HL-60/S4 treated with retinoic acid at 250 ng/mL for 4 days and 3 days (cell line): Measurements from ENCODE around the gene BCR.

Experiments used
- in situ Hi-C: fragments of 300-500 bp; cut with MboI; formaldehyde crosslinking; loops from 2 replicates; pipeline ENCODE4 v1.7.0; 2022; ENCODE audit warnings: low sequenced_read_pairs

Gene BCR

DNA sequence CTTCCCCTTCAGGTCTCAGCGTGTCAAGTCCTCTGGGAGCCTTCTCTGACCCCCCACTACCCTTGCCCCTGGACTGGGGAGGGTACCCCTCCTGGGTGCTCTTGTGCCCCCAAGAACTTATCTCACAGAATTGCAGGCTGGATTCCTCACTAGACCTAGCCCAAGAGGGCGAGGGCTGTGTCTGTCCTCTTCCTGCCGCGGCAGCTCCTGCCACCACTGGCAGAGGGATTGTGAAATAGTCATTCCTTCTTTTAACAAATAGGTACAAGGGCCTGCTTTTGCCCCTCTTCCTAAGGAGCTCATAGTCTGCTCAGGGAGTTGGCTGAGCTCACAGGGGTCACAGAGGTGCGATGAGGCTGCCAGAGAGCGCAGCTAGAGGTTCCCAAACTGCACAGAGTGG is 29.5 kb upstream of the BCR start:
- in situ Hi-C loops = no loop called here

DNA sequence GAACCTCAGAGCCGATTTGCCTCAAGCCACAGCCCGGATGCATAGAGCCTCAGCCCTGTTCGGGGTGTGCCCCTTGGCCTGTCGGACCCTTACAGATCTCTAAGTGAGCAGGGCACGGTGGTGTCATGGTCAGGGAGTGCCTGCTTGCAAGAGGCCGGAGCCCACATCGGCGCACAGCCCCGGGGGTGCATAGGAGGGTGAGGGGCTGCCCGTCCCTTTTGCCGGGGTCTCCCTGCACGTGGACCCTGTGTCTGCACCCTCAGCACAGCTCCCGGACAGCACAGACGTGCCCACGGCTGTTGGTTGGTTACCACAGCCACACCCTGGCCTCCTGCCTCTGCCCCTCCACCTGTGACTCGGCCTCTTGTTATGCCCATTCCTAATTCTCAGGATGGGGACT is 28.5 kb upstream of the BCR start:
- in situ Hi-C loops = no loop called here

DNA sequence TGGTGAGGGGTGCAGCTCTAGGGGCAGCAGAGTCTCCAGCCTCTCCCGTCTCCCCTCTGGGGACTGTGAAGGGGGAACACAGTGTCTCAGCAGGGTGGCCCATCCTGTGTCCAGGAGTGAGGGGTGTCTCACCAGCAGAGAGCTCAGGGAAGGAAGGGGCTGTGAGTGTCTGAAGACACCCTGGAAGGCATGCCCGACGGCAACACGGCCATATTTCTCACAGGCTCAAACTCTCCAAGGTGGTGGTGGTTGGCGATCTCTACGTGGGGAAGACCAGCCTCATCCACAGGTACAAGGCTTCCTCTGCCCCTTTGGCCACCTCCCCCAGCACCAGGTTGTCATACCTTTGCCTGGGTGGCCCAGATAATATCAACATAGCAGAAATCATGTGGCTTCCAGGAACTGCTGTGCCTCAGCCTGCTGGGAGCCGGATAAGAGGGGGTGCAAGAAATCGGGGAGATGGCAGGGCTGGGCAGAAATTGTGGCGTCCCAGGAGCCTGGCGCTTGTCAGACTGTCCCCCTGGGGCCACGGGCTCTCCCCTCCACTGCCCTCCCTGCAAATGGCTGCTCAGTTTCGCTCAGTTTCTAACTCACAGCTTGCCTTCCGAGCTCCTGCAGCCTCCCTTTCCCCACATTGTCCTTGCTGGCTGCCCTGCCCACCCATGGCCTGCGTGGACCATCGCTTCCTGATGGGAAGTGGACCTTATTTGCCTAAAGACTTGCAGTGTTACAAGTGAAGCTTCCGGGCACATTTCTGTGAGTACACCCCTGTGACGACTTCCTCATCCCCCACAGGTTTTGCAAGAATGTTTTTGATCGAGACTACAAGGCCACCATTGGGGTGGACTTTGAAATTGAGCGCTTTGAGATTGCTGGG is 27.8 kb upstream of the BCR start:
- in situ Hi-C loops = no loop called here

DNA sequence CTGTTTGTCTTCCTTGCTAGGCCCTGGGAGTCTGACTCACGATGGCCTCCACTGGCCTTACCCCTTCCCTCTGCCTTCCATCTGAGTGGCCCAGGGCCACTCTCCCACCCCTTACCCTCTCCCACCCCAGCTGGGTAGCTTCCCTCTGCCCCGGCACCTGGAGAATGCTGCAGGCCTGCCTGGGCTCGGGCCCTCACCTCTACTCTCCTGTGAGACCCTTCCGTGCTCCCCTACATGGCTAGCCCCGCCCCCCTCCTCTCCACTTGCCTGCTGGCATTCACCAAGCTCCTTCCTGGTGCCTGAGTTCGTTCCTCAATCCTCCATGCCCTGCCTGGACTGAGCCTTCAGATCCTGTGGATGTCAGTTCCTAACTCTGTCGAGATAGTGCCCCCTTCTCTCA is 26.3 kb upstream of the BCR start:
- in situ Hi-C loops = no loop called here

DNA sequence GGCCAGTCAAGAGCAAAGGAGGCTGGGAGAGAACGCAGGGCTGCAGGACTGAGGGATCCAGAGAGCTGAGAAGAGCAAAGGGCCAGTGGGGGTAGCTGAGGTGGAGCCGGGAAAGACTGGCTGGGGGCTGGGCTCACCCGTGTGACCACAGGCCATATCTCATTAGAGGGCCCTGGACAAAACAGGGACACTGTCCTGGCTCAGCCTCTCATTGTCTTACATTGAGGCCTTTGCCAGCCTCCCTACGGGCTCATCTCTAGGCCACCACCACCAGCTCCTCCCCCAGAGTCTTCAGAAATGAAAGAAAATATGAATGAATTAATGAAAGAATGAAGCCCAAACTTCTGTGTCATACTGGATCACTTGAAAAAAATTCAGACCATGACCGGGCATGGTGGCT is 25.8 kb upstream of the BCR start:
- in situ Hi-C loops = no loop called here

DNA sequence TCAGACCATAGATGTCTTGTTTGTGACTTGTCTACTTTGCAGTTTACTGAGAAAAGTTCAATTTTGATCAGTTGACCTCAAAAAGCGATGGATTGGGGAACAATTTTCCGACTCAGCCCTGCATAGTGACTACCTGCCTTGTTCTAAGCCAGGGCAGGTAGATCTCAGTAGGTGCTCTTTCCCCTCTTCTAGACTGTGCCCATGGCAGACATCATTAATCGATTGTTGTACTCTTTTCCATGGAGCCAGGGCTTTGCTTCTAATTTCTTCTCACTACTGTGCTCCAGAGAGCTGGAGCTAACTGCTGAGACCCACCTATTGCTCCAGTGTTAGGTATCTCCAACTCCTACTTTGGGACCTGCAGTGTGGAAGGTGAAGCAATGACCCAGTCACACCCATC is 25.2 kb upstream of the BCR start:
- in situ Hi-C loops = no loop called here

DNA sequence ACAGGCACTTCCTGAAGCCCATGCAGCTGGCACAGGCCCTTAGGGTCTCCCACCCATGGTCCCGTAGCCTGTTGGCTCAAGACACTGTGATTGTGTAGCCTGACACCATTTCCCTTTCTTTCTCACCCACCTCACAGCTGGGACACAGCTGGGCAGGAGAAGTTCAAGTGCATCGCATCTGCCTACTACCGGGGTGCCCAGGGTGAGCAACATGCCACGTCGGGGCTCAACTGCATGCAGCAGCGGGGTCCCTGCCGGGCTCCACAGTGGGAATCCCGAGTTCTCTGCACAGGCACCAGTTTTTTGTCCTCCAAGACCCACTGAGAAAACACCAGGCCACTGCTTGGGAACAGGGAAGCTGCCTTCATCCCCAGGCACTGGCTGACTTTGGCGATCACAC is 24.5 kb upstream of the BCR start:
- in situ Hi-C loops = no loop called here

DNA sequence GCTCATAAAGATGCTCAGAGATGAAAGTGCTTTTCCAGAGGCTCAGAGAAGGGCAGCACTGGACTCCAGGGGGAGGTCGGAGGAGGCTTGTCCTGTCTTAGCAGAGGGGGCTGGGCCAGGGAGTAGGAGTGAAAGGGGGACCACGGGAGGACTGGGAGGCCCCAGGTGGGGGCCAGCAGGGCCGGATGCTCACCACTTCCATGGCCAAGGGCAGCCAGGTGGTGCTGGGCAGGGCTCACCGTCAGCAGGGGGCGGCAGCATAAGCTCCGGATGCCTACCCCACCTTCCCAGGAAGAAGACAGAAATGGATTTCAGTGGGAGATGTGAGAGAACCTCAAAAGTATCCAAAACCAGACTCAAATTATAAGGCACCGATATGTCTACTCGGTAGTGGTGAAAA is 24.0 kb upstream of the BCR start:
- in situ Hi-C loops = no loop called here

DNA sequence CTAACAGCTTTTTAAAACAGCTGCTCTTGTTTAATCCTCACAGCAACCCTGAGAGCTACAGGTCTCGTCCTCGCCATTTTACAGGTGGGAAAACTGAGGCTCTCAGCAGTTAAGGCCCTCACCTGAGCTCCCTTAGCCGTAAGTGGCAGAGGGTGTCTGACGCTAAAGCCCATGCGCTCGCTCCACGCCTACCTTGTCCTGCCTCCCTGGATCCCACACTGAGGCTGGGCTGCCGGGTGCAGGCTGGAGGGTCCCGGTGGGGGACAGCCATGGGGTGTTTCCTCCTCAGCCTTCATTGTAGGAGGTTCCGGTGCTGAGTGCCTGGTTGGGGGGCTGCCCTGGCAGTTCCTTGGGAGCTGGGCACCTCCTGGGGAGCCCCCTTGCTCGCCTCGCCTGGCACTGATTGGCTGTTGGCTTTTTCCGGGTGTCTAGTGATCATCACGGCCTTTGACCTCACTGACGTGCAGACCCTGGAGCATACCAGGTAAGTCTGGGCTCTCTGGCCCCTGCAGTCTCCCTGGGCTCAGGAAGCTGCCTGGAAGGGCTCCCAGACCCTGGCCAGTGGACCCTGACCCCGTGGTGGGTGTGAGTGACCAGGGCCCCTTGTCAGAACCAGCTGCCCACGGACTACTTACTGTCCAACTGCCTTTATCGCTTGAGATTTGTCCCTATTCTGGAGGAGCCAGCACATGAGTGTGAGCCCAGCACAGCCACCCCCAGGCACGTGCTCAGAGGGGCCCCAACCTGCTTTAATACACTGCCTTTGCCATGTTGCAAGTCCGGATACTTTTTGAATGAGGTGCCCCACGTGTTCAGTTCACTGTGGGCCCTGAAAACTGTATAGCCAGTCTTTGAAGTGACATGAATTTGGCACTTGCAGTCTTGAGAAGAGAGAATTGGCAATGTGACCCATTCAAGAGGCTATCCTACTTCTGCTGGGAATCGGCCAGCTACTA is 22.5 kb upstream of the BCR start:
- in situ Hi-C loops = no loop called here

DNA sequence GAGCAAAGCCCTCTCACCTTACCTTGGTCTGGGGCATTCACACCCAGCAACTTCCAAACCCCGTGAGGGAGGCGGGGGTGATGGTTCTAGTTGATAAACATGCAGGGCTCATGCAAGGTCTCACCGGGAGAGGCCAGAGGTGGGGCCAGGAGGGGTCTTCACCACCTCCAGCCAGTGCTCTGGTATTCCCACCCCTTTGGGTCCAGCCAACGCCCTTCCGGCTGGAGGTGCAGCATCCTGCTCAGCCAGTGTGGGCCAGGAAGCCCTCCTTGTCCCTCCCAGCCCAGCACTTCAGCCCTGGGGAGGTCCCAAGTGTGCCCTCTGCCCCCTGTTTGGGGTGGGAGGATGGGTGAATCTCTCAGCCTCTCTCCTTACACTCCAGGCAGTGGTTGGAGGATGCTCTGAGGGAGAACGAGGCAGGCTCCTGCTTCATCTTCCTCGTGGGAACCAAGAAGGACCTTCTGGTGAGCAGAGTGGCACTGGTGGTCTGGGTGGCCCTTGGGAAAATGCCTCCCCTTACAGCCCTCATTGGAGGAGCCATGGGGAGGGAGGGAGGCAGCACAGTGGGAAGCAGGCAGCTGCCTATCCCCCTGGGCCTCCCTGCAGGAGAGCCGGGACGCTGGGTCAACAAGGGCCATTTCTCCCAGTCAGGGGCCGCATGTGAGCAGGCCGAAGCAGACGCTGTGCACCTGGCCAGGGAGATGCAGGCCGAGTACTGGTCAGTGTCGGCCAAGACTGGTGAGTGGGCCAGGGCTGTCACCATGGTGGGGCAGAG is 21.6 kb upstream of the BCR start:
- in situ Hi-C loops = no loop called here

DNA sequence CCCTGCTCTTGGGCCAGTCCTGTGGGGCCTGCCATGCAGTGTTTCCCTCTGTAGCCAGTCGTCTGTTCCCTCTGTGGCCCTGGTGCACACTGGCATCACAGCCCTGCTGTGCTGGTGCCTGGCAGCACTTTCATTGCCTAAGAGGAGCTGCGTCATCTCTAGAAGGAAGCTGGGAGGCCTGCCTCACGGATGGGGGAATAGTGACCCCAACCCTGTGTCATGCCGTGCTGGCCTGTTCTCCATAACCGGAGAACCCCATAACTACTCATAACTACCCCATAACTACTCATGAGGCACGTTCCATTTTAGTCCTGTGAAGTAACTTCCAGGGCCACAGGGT is 21.0 kb upstream of the BCR start:
- in situ Hi-C loops = no loop called here

DNA sequence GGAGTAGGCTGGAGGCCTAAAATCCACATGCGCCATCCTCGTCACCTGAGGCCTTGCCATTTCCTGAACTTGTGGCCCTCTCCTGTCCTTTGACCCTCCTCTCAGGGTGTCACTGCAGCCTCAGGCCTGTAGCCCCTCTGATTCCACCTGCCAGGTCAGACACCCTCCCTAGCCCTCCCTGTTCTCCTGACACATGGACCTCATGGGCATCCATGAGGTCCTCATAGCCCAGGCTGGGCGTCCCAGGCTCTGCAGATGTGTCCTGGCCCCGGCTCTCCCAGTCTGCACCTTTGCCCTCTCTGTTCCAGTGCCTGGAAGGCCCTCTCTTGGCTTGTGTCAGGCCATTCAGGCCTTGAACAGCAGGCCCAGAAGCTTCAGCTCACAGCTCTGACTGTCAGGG is 19.3 kb upstream of the BCR start:
- in situ Hi-C loops = no loop called here

DNA sequence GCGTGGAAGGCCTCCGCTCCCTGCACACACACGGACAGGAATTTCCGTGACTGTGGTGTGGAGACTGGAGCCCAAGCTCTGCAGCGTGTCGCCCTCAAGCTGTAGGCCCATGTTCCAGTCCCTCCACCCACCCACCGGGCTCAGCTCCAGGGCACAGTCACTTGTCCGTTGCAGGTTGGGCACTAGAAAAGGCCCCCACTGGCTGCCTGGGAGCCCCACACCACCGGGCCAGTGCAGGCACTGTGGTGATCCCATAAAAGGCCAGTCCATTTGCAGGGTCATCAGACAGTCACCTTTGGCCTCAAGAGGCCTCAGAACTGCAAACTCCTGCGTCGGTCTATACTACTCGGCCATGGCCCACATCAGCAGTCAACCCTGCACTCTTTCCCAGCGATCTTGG is 18.7 kb upstream of the BCR start:
- in situ Hi-C loops = no loop called here

DNA sequence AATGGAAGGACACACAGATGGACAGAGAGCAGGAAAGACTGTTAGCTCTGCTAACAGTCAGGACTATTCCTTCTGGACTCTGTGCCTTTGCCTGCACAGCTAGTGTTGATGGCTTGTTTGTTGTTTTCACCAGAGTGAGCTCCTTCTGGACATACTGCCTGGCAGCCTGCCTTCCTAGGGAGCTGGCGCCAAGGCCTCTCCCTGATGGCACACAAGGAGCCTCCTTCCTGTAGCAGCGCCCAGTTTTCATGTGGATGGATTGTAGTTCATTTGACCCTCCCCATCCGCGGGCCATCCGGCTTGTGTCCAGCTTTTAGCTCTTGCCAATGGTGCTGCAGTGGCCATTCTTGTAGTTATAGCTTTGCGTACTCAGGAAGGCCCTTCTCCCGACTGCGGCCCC is 16.6 kb upstream of the BCR start:
- in situ Hi-C loops = no loop called here

DNA sequence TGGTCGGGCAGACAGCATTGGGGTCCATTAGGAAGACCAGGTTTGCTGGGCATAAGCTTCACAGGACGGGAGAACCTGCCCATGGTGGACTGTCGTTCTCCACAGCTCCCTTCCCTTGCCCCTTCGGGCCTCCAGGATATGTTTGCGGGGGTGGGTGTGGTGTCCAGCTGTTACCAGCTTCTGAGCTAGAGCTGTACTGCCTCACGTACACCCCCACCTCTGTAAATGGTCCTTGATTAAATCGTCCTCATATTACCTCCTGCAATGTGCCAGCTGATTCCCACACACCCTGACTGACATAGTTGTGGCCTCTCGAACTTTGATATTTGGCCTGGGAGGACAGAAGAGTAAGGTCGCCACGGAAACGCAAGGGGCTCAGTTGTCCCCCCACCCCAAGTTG is 16.2 kb upstream of the BCR start:
- in situ Hi-C loops = no loop called here

DNA sequence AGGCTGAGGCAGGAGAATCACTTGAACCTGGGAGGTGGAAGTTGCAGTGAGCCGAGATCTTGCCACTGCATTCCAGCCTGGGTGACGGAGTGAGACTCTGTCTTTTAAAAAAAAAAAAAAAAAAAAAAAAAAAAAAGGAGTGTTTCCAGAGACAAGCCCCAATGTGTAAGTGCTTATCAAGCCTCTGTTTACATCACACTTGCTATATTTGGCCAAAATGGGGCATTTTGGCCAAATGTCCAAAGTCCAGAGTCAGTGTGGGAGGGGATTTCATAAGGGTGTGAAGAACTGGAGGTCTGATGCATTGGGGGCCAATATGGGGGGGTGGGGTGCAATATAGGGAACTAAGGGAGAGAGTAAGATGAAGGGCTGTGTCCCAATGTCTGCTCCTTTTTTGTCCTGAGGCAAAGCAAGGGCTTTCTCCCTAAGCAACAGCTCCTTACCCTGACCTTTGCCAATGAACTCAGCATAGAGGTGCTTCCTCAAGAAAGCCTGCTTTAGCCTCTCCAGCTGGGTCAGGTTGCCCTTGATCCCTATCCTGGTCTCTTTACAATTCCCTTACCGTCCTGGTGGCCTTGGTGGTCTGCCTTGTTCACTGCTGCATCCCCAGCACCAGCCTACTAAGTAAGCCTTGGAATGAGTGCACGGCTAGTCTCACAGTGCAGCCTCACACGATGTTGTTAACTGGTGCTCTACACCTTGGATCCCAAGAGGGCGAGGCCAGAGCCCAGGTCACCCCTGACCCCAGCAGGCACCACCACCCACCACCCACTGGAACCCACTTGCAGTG is 14.1 kb upstream of the BCR start:
- in situ Hi-C loops = no loop called here

DNA sequence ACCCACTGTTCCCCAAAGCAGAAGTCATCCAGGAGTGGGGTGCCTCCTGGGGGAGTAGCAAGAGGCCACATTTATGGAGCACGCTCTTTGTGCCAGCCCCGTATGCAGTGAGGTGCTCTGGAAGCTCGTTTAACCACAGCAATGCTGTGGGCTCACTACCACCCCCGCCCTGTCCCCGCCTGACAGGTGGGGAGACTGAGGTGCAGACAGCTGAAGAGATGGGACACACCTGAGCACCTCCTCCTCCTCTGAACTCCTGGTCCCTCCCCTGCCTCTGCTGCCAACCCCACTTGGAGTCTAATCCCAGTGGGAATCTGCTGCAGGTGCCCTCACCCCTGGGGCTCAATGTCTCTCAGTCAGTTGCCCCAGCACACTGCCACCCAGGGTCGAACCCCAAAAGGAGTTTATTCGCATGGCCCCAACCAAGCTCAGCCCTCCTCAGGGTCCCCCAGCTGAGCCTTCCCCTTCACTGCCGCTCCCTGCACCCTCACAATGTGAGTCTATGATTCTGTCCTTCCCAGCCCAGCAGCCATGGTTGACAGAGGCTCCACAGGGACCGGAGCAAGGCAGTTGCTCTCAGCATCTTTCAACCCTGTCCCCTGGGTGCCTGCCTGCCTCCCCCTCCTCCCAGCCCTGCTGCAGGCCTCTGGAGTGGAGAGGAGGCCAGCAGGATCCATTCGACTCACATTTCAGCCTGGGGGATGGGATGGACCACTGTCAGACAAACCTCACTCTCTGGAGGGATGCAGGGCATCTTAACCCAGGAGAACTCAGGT is 13.3 kb upstream of the BCR start:
- in situ Hi-C loops = no loop called here

DNA sequence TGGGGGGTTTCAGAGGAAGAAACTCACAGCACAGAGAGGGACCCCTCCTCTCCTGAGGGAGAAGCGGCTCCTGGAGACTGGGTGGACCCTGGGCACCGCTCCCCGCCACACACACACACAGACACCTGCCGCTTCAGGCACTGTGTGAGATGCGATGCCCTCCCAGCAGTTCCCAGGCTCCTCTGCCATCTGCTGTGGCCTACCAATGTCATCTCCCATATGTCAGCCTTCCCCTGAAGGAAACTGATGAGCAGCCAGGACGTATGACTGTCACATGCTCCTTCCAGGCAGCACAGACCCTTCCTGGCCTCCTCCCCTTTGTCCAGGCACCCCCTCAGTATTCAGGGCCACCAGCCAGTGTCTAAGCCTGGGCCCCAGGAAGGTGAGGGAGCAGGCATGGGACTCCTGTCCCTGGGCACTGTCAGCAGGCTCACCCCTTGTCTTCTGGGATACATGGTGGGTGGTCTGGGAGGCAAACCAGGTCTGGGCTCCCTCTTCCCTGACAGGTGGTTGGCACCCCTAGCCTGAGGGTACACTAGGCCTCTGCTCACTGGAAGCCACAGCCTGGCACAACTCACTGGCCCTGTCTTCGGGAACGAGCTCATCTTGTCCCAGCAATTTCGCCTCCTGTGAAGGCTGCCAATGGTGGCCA is 11.8 kb upstream of the BCR start:
- in situ Hi-C loops = no loop called here

DNA sequence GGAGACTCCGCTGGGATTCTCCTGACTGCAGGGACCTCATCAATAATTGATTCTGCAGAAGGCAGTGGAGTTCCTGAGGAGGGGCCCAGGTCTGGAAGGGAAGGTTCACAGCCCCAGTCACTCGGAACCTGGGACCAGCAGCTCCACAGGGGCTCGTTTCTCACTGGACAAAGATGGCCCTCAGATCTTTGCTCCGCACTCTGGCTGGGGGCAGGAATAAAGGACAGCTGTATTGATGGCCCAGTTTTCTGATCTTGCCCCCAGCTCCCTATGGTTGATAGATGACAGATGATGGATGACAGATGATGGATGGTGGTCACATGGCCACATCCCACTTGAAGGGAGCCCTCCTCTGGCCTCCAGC is 11.3 kb upstream of the BCR start:
- in situ Hi-C loops = no loop called here
